Activated T-cell treated with anti-CD3 and anti-CD28 coated beads, Interleukin-2, amount 50 U/mL, for 72 hours (primary cell): ENCODE data around the gene NCK1. TPM values are rescaled to one million over a fixed set of nuclear protein-coding genes. Genes with fewer than 3 reads are reported as not detected.
"Not testable (repeated sequence)": the region's sequence is repeated elsewhere in the genome, so short reads cannot be mapped to it uniquely, and the experiment has no call there.

Experiments
- ATAC-seq, 2 donors: fragments of 150-1000 bp; cut with Tn5 transposase; replicated peaks in 1 of 2; 2 replicates each; pipeline ENCODE4 v1.10.0; 2021; ENCODE audit warnings: moderate library complexity in 2 of 2, mild to moderate bottlenecking in 1 of 2
- DNase-seq, 2 donors: peaks; one replicate each; pipeline ENCODE4 v3.0.0; 2021 to 2022; ENCODE audit warnings: mixed read lengths in 1 of 2
- H3K27ac Mint-ChIP-seq: one replicate; pipeline ENCODE4 v1.8.0; 2022; ENCODE audit warnings: mild to moderate bottlenecking, moderate library complexity, mixed read lengths
- H3K27me3 Mint-ChIP-seq: one replicate; pipeline ENCODE4 v1.8.0; 2022; ENCODE audit warnings: low read depth, mixed read lengths
- H3K36me3 Mint-ChIP-seq, 2 donors: one replicate each; pipeline ENCODE4 v1.8.0; 2022; ENCODE audit warnings: mixed read lengths in 2 of 2, mild to moderate bottlenecking in 1 of 2; ENCODE audit not compliant: insufficient read depth in 2 of 2
- H3K4me1 Mint-ChIP-seq: one replicate; pipeline ENCODE4 v1.8.0; 2022; ENCODE audit warnings: low read depth, mixed read lengths
- H3K4me3 Mint-ChIP-seq, 2 donors: one replicate each; pipeline ENCODE4 v1.8.0; 2022; ENCODE audit warnings: mild to moderate bottlenecking in 2 of 2, mixed read lengths in 2 of 2, moderate library complexity in 2 of 2
- H3K9me3 Mint-ChIP-seq, 2 donors: one replicate each; pipeline ENCODE4 v1.8.0; 2022; ENCODE audit warnings: mixed read lengths in 2 of 2
- total RNA-seq, 2 donors: library from RNA; stranded (reverse); gene quantifications; one replicate each; pipeline ENCODE4 v1.2.3, GENCODE V29; 2022

NCK1 gene
- total RNA-seq, 2 donors from 2014 or later, result 45.8 to 46.6 TPM

GRCh38 chr3:136901391-136901790 is 39.4 kb downstream of the NCK1 start:
- peaks cover 12 to 44% of the 10 kb centered on the region in 2 donors for H3K36me3 Mint-ChIP-seq
- peak overlapping the region in 1 of 2 donors; percentile 46 for H3K4me3 Mint-ChIP-seq
- ATAC-seq, result no peak
- DNase-seq, result no peak
- H3K27me3 Mint-ChIP-seq, result no peaks in the 10 kb centered on the region
- H3K9me3 Mint-ChIP-seq, result peaks cover 1 to 9% of the 10 kb centered on the region in 2 donors
- peaks cover 62% of the 10 kb centered on the region for H3K4me1 Mint-ChIP-seq
- H3K27ac Mint-ChIP-seq, result no peak overlapping the region

DNA sequence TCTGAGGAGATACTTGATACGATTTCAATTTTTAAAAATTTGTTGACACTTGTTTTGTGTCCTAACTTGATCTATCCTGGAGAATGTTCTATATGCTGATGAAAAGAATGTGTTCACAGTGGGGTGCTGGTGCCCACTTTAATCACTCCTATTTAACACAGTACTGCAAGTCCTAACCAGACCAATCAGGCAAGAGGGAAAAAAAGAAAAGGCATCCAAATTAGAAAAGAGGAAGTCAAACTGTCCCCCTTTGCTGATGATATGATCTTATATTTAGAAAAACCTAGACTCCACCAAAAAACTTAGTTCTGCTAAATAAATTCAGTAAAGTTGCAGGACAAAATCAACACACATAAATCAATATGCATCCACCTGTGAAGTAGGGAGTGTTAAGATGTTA is 40.5 kb downstream of the NCK1 start:
- Mint-ChIP-seq H3K36me3 (peaks cover 12 to 44% of the 10 kb centered on the region in 2 donors), H3K27ac (peak overlapping the region; percentile 16), H3K4me1 (peaks cover 71% of the 10 kb centered on the region)
- not testable (repeated sequence) for ATAC-seq, H3K4me3 Mint-ChIP-seq, H3K9me3 Mint-ChIP-seq, H3K27me3 Mint-ChIP-seq, DNase-seq

- H3K27ac Mint-ChIP-seq, result peak overlapping the region; percentile 27
- no peaks in the 10 kb centered on the region for H3K27me3 Mint-ChIP-seq
- peaks cover 1 to 9% of the 10 kb centered on the region in 2 donors for H3K9me3 Mint-ChIP-seq
- ATAC-seq, result no peak
- H3K4me1 Mint-ChIP-seq, result peaks cover 76% of the 10 kb centered on the region
- no peak for DNase-seq
- peaks cover 12 to 44% of the 10 kb centered on the region in 2 donors for H3K36me3 Mint-ChIP-seq
- no peak overlapping the region for H3K4me3 Mint-ChIP-seq
Measured at GRCh38 chr3:136903899-136904298, 41.9 kb downstream of the NCK1 start.

GRCh38 chr3:136904746-136905145 is 42.7 kb downstream of the NCK1 start:
- Mint-ChIP-seq H3K36me3 (peaks cover 12 to 44% of the 10 kb centered on the region in 2 donors), H3K27me3 (no peaks in the 10 kb centered on the region), H3K27ac (no peak overlapping the region), H3K4me3 (no peak overlapping the region), H3K4me1 (peaks cover 76% of the 10 kb centered on the region), H3K9me3 (peaks cover 1 to 9% of the 10 kb centered on the region in 2 donors)
- DNase-seq (no peak), ATAC-seq (no peak)

DNA sequence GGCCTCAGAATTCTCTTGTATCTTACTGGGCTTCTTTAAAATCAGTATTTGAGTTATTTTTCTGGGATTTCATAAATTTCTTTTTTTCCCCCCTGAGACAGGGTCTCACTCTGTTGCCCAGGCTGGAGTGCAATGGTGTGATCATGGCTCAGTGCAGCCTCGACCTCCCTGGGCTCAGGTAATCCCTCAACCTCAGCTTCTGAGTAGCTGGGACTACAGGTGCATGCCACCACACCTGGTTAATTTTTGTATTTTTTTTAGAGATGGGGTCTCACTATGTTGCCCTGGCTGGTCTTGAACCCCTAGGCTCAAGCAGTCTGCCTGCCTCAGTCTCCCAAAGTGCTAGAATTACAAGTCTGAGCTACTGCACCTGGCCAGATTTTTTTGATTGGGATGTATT is 43.5 kb downstream of the NCK1 start:
- Mint-ChIP-seq H3K36me3 (peaks cover 12 to 39% of the 10 kb centered on the region in 2 donors), H3K27me3 (no peaks in the 10 kb centered on the region), H3K4me3 (peak overlapping the region in 1 of 2 donors; percentile 6), H3K27ac (peak overlapping the region; percentile 6), H3K9me3 (peaks cover 1 to 9% of the 10 kb centered on the region in 2 donors), H3K4me1 (peaks cover 70% of the 10 kb centered on the region)
- DNase-seq (no peak), ATAC-seq (no peak)

GRCh38 chr3:136906725-136907124 is 44.7 kb downstream of the NCK1 start:
- ATAC-seq, result no peak
- no peak for DNase-seq
- Mint-ChIP-seq H3K36me3 (peaks cover 10 to 38% of the 10 kb centered on the region in 2 donors), H3K4me3 (no peak overlapping the region), H3K27ac (no peak overlapping the region), H3K4me1 (peaks cover 60% of the 10 kb centered on the region), H3K27me3 (no peaks in the 10 kb centered on the region), H3K9me3 (peaks cover 1 to 9% of the 10 kb centered on the region in 2 donors)

GRCh38 chr3:136908297-136908696 is 46.3 kb downstream of the NCK1 start:
- Mint-ChIP-seq H3K9me3 (peaks cover 2 to 4% of the 10 kb centered on the region in 2 donors), H3K4me1 (peaks cover 61% of the 10 kb centered on the region), H3K27ac (no peak overlapping the region), H3K4me3 (no peak overlapping the region), H3K36me3 (peaks cover 10 to 36% of the 10 kb centered on the region in 2 donors), H3K27me3 (no peaks in the 10 kb centered on the region)
- no peak for DNase-seq
- ATAC-seq, result no peak

DNA sequence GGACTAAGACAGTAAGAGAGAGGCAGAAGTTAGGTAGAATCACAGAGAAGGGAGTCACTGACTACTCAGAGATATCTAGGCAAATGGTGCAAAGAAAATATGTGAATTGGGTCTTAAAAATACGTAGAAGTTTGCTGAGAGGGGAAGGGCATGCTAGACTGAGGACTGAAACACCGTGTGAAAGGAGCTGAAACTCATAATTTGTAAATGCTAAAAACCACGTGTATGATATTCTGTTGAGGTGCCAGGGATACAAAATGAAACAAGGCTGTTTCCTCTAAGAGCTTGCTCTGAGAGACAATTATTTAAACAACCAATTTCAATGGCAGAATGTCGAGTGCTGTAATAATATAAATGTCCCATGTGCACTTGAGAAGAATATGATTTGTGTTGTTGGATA is 47.2 kb downstream of the NCK1 start:
- DNase-seq, result no peak
- ATAC-seq, result no peak
- H3K4me3 Mint-ChIP-seq, result peak overlapping the region in 1 of 2 donors; percentile 46
- H3K4me1 Mint-ChIP-seq, result peaks cover 61% of the 10 kb centered on the region
- H3K27ac Mint-ChIP-seq, result peak overlapping the region; percentile 7
- H3K36me3 Mint-ChIP-seq, result peaks cover 8 to 31% of the 10 kb centered on the region in 2 donors
- H3K9me3 Mint-ChIP-seq, result peaks cover 2% of the 10 kb centered on the region in 2 donors
- H3K27me3 Mint-ChIP-seq, result no peaks in the 10 kb centered on the region

- DNase-seq (no peak), ATAC-seq (no peak)
- H3K27ac Mint-ChIP-seq, result peak overlapping the region; percentile 55
- peaks cover 56% of the 10 kb centered on the region for H3K4me1 Mint-ChIP-seq
- H3K27me3 Mint-ChIP-seq, result no peaks in the 10 kb centered on the region
- H3K36me3 Mint-ChIP-seq, result peaks cover 8 to 20% of the 10 kb centered on the region in 2 donors
- peaks cover 2% of the 10 kb centered on the region in 2 donors for H3K9me3 Mint-ChIP-seq
- peak overlapping the region in 1 of 2 donors; percentile 41 for H3K4me3 Mint-ChIP-seq
Measured at GRCh38 chr3:136910697-136911096, 48.7 kb downstream of the NCK1 start.

DNA sequence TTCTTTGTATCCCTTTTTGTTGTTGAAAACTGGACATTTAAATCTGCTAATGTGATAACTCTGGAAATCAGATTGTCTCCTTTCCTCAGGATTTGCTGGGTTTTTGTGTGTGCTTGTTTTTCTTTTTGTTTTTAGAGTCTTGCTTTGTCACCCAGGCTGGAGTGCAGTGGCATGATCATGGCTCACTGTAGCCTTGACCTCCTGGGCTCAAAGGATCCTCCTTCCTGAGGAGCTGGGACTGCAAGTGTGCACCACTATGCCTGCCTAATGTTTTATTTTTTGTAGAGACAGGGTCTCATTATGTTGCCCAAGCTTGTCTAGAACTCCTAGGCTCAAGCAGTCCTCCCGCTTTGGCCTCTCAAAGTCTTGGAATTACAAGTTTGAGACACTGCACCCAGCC is 51.2 kb downstream of the NCK1 start:
- peak overlapping the region in 1 of 2 donors; percentile 0 for H3K4me3 Mint-ChIP-seq
- peak overlapping the region; percentile 3 for H3K27ac Mint-ChIP-seq
- H3K4me1 Mint-ChIP-seq, result peaks cover 54% of the 10 kb centered on the region
- H3K36me3 Mint-ChIP-seq, result peaks cover 4 to 17% of the 10 kb centered on the region in 2 donors
- ATAC-seq, result no peak
- no peak for DNase-seq
- no peaks in the 10 kb centered on the region for H3K27me3 Mint-ChIP-seq
- H3K9me3 Mint-ChIP-seq, result peaks cover 2% of the 10 kb centered on the region in 2 donors

DNA sequence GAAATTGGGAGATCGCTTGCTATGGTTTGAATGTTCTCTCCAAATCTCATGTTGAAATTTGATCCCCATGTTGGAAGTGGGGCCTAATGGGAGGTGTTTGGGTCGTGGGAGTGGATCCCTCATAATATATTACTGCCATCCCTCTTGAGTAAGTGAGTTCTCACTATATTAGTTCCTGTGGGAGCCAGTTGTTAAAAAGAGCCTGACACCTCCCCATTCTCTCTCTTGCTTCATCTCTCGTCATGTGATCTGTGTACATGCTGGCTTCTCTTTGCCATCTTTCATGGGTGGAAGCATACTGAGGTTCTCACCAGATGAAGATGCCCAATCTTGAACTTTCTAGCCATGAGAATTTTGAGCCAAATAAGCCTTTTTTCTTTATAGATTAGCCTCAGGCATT is 52.7 kb downstream of the NCK1 start:
- peaks cover 2% of the 10 kb centered on the region in 2 donors for H3K9me3 Mint-ChIP-seq

DNA sequence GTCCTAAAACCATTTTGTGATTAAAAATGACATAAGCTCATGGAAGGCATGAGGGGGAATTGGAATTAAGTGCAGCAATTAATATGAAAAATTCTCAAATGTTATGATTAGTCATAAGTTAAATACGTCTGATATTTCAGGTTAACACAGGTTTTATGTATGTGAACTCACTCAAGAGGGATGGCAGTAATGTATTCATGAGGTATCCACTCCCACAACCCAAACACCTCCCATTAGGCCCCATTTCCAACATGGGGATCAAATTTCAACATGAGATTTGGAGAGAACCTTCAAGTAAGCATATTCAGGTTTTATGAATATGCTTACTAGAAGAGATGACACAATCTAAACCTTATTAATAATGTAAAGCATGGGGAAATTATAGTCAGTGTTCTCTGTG is 54.2 kb downstream of the NCK1 start:
- H3K27me3 Mint-ChIP-seq, result no peaks in the 10 kb centered on the region
- peak overlapping the region; percentile 92 for H3K27ac Mint-ChIP-seq
- H3K9me3 Mint-ChIP-seq, result peaks cover 2% of the 10 kb centered on the region in 2 donors
- no peak overlapping the region for H3K4me3 Mint-ChIP-seq
- H3K4me1 Mint-ChIP-seq, result peaks cover 66% of the 10 kb centered on the region
- ATAC-seq (no peak), DNase-seq (no peak)
- H3K36me3 Mint-ChIP-seq, result peaks cover 4 to 15% of the 10 kb centered on the region in 2 donors

More for the DNA sequence above, 52.7 kb downstream of the NCK1 start:
- Mint-ChIP-seq H3K4me1 (peaks cover 54% of the 10 kb centered on the region), H3K36me3 (peaks cover 4 to 17% of the 10 kb centered on the region in 2 donors), H3K4me3 (no peak overlapping the region), H3K27ac (no peak overlapping the region), H3K27me3 (no peaks in the 10 kb centered on the region)
- DNase-seq (no peak), ATAC-seq (no peak)

DNA sequence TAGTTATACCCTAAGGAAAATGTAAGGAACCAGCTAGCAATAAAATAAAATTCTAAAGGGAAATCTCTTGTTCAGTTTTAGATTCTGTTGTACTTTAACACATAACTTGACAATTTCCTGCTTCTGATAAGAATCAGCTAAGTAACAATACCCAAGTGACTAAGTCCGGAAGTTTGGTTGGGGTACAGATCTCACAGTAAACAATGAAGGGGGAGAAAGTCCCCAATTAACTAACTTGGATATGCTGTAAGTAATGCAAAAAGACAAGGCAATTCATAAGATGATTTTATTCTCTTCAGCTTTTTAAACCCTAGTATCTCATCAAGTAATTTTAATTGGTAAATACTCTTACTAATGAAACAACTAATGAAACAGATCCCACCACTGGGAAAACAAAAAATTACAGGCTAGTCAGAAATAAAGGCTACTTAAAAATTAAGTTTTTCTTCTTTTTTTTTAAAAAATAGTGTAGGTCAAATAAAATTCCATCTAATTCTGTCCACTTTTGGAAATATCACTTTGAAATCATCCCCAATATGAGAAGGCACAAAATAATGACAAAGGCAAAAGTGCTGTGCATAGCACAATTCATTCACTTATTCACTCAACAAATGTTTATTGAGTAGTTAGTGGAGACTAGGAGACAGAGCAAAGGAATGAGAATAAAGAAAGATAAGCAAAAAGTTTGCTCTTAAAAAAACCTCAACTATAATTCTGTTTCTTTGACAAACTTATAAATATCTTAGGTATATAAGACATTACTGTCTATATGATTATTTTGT is 58.0 kb downstream of the NCK1 start:
- Mint-ChIP-seq H3K27me3 (no peaks in the 10 kb centered on the region), H3K36me3 (peaks cover 0 to 6% of the 10 kb centered on the region in 2 donors)

More for the DNA sequence above, 58.0 kb downstream of the NCK1 start:
- peaks cover 71% of the 10 kb centered on the region for H3K4me1 Mint-ChIP-seq
- peak overlapping the region; percentile 88 for H3K27ac Mint-ChIP-seq
- peak overlapping the region; percentile 43 to 75 for H3K4me3 Mint-ChIP-seq
- DNase-seq (peak in 1 of 2 donors; percentile 16), ATAC-seq (peak; percentile 91 to 93)
- peaks cover 0 to 3% of the 10 kb centered on the region in 2 donors for H3K9me3 Mint-ChIP-seq
